ENCODE measurements around the gene KANSL2. TPM values are rescaled to one million over a fixed set of nuclear protein-coding genes. Genes with fewer than 3 reads are reported as not detected.

KANSL2 gene
- total RNA-seq, 2 experiments from 2014 or later, result 142 to 144 TPM

DNA sequence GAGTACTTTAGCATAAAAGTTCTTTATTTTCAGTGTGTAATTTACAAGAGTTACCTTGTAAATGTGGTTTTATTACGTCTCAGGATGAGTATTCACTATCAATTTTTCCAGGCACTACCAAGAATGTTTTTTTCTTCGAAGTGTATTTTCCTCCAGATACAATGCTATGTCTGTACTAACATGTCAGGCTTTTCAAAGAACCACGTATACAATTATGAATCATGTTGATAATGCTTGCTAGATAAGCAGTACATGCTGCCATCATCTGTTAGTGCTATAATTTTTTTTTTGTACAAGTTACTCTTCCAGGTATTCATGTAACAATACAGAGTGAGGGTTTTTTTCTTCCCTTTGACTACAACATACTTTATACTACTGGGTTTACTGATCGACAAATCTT is 5.6 kb upstream of the KANSL2 start:
- H3K4me3 ChIP-seq (ENCODE audit: low read length), result no peak overlapping the region
- H3K4me1 ChIP-seq (ENCODE audit: insufficient read depth, low read length), result no peaks in the 10 kb centered on the region
- no peaks in the 10 kb centered on the region for H3K9me3 Mint-ChIP-seq
- peaks cover 15% of the 10 kb centered on the region for H3K4me1 Mint-ChIP-seq (ENCODE audit: low read depth)
- no peak overlapping the region for H3K27ac Mint-ChIP-seq
- H3K4me3 Mint-ChIP-seq, result no peak overlapping the region
- no peaks in the 10 kb centered on the region for H3K27me3 Mint-ChIP-seq
- H3K27me3 ChIP-seq (ENCODE audit: control insufficient read depth in 1 of 2, insufficient read depth in 2 of 2, low read length in 2 of 2), result no peaks in the 10 kb centered on the region
- peaks cover 36% of the 10 kb centered on the region for H3K36me3 ChIP-seq (ENCODE audit: insufficient read depth, low read length)
- H3K36me3 Mint-ChIP-seq (ENCODE audit: low read depth), result peaks cover 50% of the 10 kb centered on the region
- intact Hi-C loops (cut with DNase I, micrococcal nuclease), result no loop called here
- POLR2A ChIA-PET, result no interaction called here
- H3K27ac ChIP-seq (ENCODE audit: low read depth in 1 of 2, low read length in 2 of 2), result no peak overlapping the region
- TF ChIP-seq, protein P1, sequence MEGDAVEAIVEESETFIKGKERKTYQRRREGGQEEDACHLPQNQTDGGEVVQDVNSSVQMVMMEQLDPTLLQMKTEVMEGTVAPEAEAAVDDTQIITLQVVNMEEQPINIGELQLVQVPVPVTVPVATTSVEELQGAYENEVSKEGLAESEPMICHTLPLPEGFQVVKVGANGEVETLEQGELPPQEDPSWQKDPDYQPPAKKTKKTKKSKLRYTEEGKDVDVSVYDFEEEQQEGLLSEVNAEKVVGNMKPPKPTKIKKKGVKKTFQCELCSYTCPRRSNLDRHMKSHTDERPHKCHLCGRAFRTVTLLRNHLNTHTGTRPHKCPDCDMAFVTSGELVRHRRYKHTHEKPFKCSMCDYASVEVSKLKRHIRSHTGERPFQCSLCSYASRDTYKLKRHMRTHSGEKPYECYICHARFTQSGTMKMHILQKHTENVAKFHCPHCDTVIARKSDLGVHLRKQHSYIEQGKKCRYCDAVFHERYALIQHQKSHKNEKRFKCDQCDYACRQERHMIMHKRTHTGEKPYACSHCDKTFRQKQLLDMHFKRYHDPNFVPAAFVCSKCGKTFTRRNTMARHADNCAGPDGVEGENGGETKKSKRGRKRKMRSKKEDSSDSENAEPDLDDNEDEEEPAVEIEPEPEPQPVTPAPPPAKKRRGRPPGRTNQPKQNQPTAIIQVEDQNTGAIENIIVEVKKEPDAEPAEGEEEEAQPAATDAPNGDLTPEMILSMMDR (IDR thresholded peaks at IDR 0.05), result no peak
- ATAC-seq (ENCODE audit: poor library complexity) (no peak), DNase-seq (no peak)
- CTCF ChIA-PET, result no interaction called here
- no peaks in the 10 kb centered on the region for H3K9me3 ChIP-seq (ENCODE audit: control insufficient read depth in 1 of 2, insufficient read depth in 1 of 2, low read length in 2 of 2)

DNA sequence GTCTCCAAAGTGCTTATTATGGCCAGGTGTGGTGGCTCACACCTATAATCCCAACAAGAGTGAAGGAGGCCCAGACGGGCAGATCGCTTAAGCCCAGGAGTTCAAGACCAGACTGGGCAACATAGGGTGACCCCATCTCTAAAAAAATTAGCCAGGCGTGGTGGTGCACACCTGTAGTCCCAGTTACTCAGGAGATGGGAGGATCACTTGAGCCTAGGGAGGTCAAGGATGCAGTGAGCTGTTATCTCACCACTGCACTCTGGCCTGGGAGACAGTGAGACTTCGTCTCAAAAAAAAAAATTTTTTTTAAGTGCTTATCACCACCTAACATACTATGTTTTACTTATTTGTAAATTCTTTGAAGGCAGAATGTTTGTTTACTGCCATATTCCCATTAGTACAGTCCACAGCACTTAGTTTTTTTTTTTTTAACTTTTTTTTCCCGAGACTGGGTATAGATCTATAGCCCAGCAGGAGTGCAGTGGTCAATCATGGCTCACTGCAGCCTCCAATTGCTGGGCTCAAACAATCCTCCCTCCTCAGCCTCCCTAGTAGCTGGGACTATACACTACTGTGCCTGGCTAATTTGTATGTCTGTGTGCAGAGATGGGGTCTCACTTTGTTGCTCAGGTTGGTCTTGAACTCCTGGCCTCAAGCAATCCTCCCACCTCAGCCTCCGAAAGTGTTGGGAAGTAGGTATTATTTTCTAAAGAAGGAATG is 4.7 kb upstream of the KANSL2 start:
- no peak overlapping the region for H3K27ac Mint-ChIP-seq
- POLR2A ChIA-PET, result no interaction called here
- CTCF ChIA-PET, result no interaction called here
- H3K4me3 Mint-ChIP-seq, result peak overlapping the region; percentile 7
- Histone ChIP-seq H3K27ac (ENCODE audit: low read depth in 1 of 2, low read length in 2 of 2) (no peak overlapping the region), H3K27me3 (ENCODE audit: control insufficient read depth in 1 of 2, insufficient read depth in 2 of 2, low read length in 2 of 2) (no peaks in the 10 kb centered on the region), H3K4me1 (ENCODE audit: insufficient read depth, low read length) (no peaks in the 10 kb centered on the region), H3K4me3 (ENCODE audit: low read length) (no peak overlapping the region), H3K36me3 (ENCODE audit: insufficient read depth, low read length) (peaks cover 30% of the 10 kb centered on the region), H3K9me3 (ENCODE audit: control insufficient read depth in 1 of 2, insufficient read depth in 1 of 2, low read length in 2 of 2) (no peaks in the 10 kb centered on the region)
- DNase-seq (no peak), ATAC-seq (ENCODE audit: poor library complexity) (no peak)
- peaks cover 48% of the 10 kb centered on the region for H3K36me3 Mint-ChIP-seq (ENCODE audit: low read depth)
- TF ChIP-seq, protein P1 (IDR thresholded peaks at IDR 0.05), result no peak
- no peaks in the 10 kb centered on the region for H3K9me3 Mint-ChIP-seq
- intact Hi-C loops (cut with DNase I, micrococcal nuclease), result no loop called here
- peaks cover 21% of the 10 kb centered on the region for H3K4me1 Mint-ChIP-seq (ENCODE audit: low read depth)
- no peaks in the 10 kb centered on the region for H3K27me3 Mint-ChIP-seq

DNA sequence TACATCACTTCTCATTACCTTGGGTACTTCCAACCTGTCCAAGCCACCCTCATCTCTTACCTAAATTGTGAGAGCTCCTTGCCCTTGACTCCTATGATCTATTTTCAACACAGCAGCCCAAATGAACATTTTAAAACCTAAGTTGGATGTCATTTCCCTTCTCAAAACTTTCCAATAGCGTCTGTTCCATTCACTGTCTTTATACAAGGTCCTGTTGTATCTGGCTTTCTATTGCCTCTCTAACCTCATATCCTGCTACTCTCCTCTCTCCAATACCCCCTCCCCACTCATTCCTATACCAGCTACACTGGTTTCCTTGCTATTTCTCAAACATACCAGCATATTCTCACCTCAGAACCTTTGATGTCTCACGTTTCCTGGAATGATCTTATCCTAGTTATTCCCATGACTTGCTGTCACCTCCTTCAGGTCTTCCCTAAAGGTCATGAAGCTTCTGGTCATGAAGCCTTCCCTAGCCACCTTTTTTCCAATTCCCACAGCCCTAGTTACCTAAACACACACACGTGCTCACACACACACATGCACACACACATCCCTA is 4.1 kb upstream of the KANSL2 start:
- POLR2A ChIA-PET, result no interaction called here
- TF ChIP-seq, protein P1 (IDR thresholded peaks at IDR 0.05), result no peak
- H3K27me3 ChIP-seq (ENCODE audit: control insufficient read depth in 1 of 2, insufficient read depth in 2 of 2, low read length in 2 of 2), result no peaks in the 10 kb centered on the region
- Mint-ChIP-seq H3K9me3 (no peaks in the 10 kb centered on the region), H3K27me3 (no peaks in the 10 kb centered on the region), H3K27ac (no peak overlapping the region), H3K4me1 (ENCODE audit: low read depth) (peaks cover 25% of the 10 kb centered on the region), H3K36me3 (ENCODE audit: low read depth) (peaks cover 48% of the 10 kb centered on the region), H3K4me3 (peak overlapping the region; percentile 7)
- CTCF ChIA-PET, result no interaction called here
- intact Hi-C loops (cut with DNase I, micrococcal nuclease), result no loop called here
- peaks cover 6% of the 10 kb centered on the region for H3K4me1 ChIP-seq (ENCODE audit: insufficient read depth, low read length)
- peaks cover 27% of the 10 kb centered on the region for H3K36me3 ChIP-seq (ENCODE audit: insufficient read depth, low read length)
- ATAC-seq (ENCODE audit: poor library complexity) (no peak), DNase-seq (no peak)
- no peaks in the 10 kb centered on the region for H3K9me3 ChIP-seq (ENCODE audit: control insufficient read depth in 1 of 2, insufficient read depth in 1 of 2, low read length in 2 of 2)
- no peak overlapping the region for H3K4me3 ChIP-seq (ENCODE audit: low read length)
- H3K27ac ChIP-seq (ENCODE audit: low read depth in 1 of 2, low read length in 2 of 2), result no peak overlapping the region

All from CD4-positive, alpha-beta T cell (primary cell).